ENCODE results near the gene TPP1.
A peak's percentile ranks its signal among the peaks of the same experiment; 100 is the strongest.

TPP1 gene

DNA sequence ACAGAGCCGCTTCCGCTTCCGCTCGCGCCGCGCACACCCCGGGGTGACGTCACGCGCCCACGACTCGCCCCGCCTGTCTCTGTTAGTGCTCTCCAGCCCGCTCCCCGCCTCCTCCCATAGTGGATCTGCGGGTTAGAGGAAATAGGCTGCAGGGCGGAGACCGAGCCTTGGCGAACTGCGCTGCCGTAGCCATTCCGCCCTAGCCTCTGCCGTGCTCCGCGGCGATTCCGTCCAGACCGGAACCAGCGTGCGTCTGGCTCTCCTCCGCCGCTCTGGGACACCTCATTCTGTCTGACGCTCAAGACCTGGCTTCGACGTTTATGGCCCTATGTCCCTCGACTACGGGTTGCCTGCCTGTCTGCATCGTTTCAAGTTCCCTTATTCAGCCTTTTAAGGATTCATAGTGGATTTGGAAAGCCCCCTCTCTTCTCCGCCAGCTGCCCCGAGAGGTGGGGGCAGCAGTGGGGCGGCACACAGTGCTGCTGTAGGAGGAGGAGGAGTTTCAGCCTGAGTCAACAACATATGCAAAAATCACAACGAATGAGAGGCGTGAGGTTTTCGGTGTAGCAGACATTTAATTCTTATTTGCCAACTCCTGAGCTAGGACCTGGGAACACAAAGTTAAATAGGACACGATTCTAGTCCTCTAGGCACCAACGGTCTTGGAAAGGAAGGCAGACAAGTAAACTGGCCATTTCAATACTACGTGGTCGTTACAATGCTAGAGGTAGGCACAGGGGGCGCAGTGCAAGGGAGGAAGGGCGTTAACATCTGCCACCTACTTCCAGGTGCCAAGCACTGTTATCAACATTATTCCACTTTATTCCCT lies 6.8 kb downstream of the TPP1 start, which contains the start of gene TAF10:
TAF10 (minus strand) TSS at position 4 of the 829 bp plus-strand sequence. CDS start 27 bp downstream, outside the sequence.
- peak; percentile 86 to 94 for DNase-seq (ENCODE audit: low read depth in 1 of 2, low spot score in 1 of 2)

DNA sequence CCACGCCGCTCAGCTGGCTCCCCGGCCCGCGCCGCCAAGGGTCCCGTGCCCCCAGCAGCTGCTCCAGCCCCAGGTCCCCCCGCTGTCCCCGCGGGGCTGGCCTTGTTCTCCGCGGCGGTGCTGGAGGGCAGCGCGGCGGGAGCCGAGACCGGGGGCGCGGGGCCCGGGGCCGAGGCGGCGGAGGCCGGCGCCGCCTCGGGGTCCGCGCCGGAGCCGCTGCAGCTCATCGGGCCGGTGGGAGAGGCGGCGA lies 7.3 kb downstream of the TPP1 start:
- DNase-seq (ENCODE audit: low read depth in 1 of 2, low spot score in 1 of 2) = no peak

DNA sequence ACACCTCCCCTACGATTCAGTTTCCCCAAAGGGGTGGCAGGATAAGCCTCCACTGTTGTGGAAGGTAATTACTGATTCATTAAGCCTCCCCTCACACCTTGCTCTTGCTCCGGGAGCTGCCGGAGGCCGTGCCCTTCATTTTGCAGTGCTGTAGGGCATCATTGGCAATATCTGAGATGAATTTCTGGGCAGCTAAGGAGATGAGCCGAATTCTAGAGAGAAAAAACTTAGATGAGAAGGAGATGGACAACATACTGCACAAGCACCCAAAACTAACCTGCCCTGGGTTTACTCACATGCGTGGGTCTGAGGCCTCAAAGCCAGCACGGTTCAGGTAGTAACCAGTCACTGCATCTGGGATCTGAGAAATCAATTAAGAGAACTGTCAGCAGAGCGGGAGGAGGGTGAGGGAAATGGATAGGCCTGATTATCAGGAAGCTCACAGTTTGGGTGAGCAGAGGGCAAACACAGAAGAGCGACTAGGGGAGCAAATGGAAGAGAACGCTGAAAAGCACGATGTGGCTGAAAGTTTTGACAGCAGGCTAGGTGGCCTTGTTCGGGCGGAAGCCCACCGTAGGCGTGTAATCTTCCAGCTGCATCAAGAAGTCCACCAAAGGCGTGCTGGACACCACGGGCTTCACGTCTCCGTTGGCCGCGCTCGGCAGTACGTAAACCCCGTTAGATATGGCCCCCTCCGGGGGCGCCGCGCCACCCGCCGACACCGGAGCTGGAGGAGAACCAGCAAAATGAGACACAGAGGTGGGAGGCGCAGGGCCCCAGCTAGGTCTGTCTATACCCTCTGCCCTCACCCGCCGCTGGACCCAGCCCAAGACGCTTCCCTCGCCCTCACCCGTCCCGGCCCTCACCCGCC lies 7.9 kb downstream of the TPP1 start:
- no peak for DNase-seq (ENCODE audit: low read depth in 1 of 2, low spot score in 1 of 2)

DNA sequence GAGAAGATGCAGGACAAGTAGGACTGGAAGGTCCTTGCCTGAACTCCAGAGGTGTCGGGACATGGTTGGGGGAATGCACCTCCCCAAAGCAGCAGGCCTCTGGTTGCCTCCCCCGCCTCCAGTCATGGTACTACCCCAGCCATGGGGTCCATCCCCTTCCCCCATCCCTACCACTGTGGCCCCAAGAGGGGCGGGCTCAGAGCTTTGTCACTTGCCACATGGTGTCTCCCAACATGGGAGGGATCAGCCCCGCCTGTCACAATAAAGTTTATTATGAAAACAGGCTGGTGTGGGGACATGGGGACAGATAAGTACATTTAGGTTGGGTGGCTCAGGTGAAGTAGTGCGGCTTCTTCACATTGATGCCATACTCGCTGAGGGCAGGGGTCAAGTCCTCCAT lies 8.6 kb downstream of the TPP1 start:
- DNase-seq (ENCODE audit: low read depth in 1 of 2, low spot score in 1 of 2) = no peak

DNA sequence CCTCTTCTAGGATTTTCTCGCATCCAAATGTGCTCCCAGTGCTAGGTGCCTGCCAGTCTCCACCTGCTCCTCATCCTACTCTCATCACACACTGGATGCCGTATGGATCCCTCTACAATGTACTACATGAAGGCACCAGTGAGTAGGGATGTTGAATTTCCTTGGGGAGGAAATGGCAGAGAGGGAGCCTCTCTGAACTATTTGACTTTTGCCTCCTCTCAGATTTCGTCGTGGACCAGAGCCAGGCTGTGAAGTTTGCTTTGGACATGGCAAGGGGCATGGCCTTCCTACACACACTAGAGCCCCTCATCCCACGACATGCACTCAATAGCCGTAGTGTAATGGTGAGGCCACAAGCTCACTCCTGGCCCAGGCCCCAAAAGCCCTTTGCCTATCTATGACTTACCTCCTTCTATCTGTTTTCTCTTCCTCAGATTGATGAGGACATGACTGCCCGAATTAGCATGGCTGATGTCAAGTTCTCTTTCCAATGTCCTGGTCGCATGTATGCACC lies 9.7 kb downstream of the TPP1 start:
- no peak for DNase-seq (ENCODE audit: low read depth in 1 of 2, low spot score in 1 of 2)

DNA sequence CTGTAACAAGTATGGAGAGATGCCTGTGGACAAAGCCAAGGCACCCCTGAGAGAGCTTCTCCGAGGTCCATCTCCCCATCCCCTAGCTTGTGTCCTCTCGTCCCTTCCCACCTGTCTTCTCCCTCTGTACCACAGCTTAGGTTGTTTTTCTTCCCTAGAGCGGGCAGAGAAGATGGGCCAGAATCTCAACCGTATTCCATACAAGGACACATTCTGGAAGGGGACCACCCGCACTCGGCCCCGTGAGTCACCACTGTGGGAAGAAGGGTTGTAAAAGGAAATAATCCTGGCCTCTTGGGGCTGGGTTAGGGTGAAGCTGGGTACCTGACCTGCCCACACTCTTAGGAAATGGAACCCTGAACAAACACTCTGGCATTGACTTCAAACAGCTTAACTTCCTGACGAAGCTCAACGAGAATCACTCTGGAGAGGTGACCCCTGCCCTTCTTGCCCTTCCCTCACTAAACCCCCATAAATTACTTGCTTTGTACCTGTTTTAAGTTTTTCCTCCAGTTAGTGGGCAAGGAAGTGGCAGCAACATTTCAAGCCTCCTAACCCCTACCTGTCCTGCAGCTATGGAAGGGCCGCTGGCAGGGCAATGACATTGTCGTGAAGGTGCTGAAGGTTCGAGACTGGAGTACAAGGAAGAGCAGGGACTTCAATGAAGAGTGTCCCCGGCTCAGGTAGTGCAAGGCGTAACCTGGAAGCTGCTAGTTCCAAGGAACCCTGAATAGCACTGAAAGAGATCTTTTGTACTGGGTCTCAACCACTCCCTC lies 10.3 kb downstream of the TPP1 start:
- no peak for DNase-seq (ENCODE audit: low read depth in 1 of 2, low spot score in 1 of 2)

DNA sequence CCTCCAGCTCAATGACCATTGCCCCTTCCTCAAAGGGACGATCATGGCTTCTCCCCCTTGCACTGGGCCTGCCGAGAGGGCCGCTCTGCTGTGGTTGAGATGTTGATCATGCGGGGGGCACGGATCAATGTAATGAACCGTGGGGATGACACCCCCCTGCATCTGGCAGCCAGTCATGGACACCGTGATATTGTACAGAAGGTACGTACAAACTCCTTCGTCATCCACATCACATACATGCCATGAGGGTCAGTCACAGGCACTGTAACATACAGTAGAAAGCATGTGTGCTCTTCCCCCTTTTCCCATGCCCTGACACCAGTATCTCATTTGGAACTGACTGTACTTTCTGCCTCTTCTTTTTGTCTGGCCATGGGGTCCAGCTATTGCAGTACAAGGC lies 11.2 kb downstream of the TPP1 start:
- no peak for DNase-seq (ENCODE audit: low read depth in 1 of 2, low spot score in 1 of 2)

DNA sequence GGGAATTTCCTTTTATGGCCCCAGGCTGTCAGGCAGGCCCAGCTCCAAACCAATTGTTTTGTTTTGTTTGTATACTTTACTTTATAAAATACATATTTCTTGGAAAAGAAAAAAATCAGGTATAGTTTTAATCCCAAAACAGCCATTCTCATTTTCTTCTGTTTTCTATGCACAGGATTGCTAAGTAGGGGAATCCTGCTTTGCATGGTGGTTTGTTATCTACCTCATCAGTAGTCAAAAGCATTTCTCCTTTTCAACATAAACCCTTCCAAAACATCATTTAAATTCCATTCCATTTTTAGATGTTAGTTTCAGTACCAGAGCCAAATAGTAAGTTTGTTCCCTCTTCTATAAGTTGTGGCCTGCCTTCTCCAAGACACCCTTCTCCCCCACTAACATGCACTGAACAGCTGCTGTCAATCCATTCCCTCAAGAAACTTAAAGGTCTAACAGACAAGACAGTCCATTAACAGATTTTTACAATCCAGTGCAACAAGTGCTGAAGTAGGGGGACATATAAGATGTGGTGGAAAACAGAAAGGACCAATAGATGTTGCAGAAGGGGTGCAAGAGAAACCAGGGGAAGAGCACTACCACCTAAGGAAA lies 11.9 kb downstream of the TPP1 start:
- DNase-seq (ENCODE audit: low read depth in 1 of 2, low spot score in 1 of 2) = no peak

DNA sequence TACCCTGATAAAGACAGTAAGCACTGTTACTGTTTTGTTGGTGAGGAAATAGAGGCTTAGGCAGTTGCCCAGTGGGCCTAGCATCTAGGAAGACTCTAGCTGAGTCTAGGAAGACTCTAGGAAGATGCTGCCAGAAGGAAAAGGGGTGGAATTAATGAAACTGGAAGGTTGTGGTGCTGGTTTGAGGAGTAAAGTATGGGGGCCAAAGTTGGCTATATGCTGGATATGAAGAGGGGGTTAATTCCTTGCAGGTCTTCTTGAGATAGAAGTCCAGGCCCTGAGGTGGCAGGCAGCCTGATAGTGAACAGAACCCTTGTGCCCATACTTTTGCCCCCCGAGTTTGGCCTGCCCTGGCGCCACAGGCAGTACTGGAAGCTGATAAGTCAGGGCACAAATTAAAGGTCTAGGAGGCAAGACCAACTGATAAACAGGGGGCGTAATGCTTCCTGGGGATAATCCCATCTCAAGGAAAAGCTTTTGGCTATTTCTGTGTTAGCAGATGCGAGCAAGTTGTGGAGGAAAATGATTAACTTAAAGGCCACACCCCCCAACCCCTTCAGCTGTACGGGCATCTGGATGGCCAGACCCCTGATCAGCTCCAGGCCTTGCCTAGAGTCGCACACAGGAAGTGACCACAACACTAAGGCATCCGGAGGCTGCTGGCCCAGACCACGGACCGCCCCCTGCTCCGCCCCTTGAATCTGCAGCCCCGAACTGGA lies 12.6 kb downstream of the TPP1 start:
- peak in 1 of 2 donors; percentile 21 for DNase-seq (ENCODE audit: low read depth in 1 of 2, low spot score in 1 of 2)

DNA sequence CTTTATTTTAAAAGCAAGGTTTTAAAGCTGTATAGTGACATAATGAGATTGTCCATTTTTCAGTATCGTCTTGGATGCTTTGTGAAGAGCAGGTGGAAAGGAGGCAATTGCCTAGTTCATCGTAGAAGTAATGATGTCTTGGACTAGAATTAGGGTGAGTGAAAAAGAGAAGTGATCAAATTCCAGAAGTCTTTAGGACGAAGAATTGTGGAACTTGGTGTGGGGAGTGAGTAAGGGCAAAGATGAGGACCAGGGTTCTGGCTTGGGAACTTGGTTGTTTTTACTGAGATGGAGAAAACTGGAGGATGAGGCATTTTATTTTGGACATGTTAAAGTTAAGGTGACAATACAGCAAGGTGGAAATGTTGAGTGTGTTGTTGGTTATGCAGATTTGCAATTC lies 14.4 kb downstream of the TPP1 start:
- no peak for DNase-seq (ENCODE audit: low read depth in 1 of 2, low spot score in 1 of 2)

DNA sequence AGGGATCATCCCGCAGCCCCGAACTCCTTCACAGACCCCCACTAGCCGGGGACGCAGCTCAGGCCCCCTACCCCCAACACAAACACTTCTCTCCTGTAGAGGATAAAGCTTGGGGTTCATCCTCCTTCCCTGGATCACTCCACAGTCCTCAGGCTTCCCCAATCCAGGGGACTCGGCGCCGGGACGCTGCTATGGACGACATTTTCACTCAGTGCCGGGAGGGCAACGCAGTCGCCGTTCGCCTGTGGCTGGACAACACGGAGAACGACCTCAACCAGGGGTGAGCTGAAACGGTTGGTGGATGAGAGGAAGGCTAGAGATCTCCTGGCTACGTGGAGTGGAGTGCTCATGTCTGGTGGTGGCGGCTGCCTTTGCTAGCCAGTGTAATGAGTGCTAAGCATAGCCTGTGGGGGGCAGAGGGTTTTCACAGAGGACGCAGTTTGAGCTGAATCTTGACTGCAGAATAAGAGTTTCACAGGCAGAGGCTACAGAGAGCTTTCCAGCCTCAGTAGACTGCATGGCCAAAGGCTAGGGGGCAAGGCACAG lies 15.1 kb downstream of the TPP1 start:
- peak in 1 of 2 donors; percentile 32 for DNase-seq (ENCODE audit: low read depth in 1 of 2, low spot score in 1 of 2)

DNA sequence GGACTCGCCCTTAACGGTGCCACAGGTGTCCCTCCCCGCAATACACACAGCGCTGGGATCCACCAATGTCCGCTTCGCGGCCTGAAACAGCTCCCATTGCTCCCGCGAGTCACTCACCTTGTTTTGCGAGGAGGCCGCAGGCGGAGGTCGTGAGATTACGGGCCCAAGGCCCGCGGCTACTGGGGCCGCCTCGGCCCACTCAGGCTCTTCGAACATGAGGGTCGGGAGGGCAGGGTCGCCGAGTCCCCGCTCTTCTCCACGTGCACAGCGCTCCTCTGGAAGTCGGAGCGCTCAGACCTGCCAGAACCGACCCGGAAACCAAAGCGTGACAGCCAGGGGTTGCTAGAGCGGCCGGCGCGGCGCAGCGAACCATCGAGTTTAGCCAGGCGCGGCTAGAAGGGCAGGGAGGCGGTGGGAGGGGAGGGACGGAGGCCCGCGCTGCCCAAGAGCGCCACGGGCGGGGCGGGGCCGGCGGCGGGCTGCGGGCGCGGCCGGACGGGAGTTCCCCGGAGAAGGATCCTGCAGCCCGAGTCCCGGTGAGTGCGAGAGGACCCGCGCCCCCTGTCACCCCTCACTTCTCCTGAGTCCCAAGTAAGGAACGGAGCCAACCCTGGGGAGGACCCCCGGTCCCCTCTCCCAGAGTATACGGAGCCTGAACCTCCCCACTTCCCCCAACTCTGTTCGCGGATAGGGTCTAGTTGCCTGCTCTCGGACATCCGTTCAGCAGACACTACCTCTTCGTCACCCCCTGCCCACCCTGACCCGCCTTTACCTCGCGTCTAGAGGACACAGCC lies 15.7 kb downstream of the TPP1 start, which contains the start of the genes ILK and RRP8:
ILK (plus strand) TSS at position 488 of the 794 bp plus-strand sequence. CDS start 498 bp downstream, outside the sequence.
RRP8 (minus strand) TSS at position 330 of the 794 bp plus-strand sequence; CDS start at position 216, 114 bp downstream.
- peak; percentile 68 to 76 for DNase-seq (ENCODE audit: low read depth in 1 of 2, low spot score in 1 of 2)

DNA sequence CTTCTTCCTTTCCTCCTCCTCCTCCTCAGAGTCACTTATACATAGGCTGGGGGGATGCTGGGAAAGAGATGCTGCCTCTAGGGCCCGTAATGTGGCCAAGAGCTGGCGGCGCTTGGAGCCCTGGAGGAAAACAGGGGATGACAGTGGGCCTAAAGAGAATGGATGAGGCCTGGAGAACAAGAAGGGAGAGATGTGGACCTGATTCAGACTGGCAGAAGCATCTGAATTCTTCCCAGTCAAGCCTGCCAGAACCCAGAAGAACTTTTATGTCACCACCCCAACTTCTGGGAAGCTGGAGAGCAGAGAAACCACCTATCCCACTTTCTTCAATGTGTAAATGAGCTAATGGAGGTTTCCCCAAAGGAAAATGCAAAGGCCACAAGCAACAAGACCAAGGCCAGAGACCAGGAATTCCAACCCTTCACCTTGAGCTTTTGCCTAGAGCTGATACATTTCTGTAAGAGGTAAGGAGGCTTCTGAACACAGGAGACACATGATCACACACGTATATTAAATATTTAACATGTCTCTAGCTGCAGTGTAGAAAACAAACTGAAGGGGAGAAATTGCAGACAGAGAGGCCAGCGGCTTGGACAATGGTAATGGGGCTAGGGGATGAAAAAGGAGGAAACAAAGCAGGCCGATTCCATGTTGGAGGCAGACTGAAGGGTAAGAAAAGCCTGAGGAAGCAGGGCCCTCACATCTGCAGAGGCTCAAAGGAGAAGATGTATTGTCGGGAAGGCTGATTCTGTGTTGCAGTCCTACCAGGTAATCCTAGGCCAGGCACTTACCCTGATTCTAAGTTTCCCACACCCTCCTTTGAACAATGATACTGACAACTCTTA lies 16.9 kb downstream of the TPP1 start:
- DNase-seq (ENCODE audit: low read depth in 1 of 2, low spot score in 1 of 2) = no peak

DNA sequence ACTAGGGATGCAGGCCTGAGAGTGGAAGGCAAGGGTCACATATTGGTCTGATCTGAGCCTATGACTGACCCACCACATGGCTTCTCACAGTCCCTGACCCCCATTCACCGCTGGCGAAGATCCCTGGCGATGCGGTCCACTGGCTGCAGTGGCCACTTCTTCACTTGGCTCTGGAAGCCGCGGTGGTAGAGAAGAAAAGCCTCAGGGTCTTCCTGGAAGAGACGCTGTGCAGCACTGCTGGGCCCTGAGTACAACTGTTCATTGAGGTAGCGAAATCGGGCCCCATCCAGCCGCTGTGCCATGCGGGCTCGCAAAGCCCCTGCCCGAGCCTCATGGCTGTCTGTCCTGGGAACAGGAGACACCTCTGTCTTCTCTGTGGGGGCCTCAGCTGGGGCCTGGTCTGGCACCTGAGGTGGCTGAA lies 18.2 kb downstream of the TPP1 start:
- DNase-seq (ENCODE audit: low read depth in 1 of 2, low spot score in 1 of 2) = no peak

DNA sequence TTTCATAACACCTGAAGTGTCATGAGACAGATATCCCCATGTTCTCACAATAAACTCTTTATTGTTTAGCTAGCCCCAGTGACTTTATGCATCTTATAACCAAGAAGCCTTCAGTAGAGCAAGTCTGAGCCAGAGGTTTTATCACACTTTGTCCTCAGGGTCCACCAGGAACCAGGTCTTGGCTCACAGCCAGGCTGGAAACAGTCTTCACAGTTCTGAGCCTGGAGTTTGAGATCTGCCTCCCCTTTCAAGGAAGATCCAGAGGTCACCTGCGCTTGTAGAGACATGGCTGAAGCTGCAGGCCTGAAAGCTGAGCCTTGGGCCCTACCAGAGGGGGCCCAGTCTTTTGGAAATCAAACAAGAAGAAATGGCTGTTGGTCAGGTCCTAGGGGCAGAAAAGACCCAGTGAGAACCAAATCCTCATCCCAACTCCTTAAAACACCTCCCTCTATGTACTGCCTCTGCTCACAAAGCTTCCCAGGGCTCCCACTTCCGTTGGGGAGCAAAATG lies 19.3 kb downstream of the TPP1 start:
- DNase-seq (ENCODE audit: low read depth in 1 of 2, low spot score in 1 of 2) = no peak

DNA sequence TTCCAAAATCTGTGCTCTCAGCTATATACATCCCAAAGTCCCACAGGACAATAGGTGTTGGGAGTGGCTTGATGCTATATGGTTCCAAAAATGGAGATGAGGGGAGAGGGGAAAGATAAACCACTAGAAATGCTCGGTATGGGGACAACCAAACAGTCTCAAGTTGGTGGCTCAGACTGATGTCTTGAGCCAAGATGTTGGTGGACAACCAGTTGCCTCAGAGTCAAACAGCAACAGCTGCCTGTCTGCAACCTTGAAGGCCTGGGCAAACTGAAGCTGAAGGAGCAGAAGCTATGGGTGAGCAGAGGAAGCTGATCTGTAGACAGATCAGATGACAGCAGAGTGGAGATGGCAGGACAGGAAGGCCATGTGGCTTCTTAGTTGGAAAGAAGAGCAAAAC lies 19.8 kb downstream of the TPP1 start:
- DNase-seq (ENCODE audit: low read depth in 1 of 2, low spot score in 1 of 2) = no peak

DNA sequence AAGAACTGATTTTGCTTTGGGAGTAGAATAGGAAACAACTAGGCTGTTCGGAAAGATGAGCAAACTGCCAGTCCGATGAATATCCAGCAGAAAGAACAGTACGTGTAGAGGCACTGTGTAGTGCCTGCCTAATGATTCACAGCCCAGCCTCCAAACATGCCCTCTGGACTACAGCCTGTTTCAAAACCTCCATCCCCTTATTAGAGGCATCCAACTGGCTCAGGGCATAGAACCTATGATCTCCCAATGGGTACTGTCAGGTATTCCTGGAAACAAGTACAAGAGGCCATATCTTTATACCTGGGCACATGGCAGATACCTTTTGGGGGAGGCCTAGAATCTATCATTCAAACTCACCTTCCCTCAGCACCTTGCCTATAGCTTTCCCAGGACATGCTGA lies 20.7 kb downstream of the TPP1 start:
- no peak for DNase-seq (ENCODE audit: low read depth in 1 of 2, low spot score in 1 of 2)
